ENCODE measurements around the gene TCF25.

- no peak for TF ChIP-seq CTCF (conservative IDR thresholded peaks at IDR 0.05; ENCODE audit: low read length)
- no peak for TF ChIP-seq EZH2phosphoT487 (IDR thresholded peaks at IDR 0.05; ENCODE audit: borderline replicate concordance)
These were observed 36.3 kb upstream of the TCF25 start for GRCh38 chr16:89837014-89837546.
